Amniotic epithelial cell (primary cell): ENCODE results near the gene AP5Z1.

Experiments
- DNase-seq: peaks from one replicate; pipeline ENCODE4 v3.0.0-alpha.2; 2010; ENCODE audit warnings: low read depth

AP5Z1 gene

DNA sequence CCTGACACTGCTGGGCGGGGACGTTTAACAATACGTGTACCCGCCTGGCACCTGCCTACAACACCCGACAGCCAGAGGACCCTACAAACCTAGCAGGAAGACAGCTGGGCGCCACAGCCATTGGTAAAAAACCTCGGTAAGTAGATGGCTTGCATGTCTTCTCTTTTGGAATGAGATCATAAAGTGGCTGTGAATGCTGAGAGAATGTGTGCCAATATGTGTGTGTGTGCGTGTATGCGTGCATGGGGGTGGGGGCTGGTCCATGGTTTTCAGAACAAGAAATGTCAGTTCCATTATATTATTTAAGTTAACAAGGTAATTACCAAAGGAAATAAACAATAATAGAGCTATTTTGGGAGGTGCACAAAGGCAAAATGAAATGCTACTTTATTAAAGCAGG is 47.3 kb downstream of the AP5Z1 start:
- no peak for DNase-seq

DNA sequence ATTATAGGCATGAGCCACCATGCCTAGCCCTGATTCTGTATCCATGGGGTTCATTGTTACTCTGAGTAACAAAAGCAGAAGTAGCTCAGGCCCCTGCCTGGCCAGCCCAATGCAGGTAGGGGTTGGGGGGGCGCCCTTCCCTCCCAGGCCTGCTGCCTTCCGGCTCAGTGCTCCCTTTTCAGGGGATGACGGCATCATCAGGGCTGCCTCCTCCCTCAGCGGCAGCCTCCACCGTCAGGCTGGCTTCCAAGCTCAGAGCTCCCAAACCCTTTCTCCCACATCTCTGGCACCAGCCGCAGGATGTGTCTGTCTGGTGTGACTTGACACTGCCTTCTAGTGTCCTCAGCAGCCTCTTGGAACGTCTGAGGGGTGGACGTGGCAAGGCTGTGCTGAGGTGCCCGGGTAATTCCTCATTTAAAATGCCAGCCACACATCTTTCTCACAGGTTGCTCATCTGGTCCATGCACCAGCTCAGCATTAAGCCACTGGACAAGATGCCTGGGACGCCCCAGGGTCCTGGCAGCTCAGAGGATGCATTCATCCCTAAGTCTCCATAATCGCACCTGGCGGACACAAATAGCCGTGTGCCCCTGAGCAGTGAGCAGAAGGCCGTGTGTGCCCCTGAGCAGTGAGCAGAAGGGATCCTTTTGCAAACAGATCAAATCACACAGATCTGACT is 48.2 kb downstream of the AP5Z1 start:
- no peak for DNase-seq

DNA sequence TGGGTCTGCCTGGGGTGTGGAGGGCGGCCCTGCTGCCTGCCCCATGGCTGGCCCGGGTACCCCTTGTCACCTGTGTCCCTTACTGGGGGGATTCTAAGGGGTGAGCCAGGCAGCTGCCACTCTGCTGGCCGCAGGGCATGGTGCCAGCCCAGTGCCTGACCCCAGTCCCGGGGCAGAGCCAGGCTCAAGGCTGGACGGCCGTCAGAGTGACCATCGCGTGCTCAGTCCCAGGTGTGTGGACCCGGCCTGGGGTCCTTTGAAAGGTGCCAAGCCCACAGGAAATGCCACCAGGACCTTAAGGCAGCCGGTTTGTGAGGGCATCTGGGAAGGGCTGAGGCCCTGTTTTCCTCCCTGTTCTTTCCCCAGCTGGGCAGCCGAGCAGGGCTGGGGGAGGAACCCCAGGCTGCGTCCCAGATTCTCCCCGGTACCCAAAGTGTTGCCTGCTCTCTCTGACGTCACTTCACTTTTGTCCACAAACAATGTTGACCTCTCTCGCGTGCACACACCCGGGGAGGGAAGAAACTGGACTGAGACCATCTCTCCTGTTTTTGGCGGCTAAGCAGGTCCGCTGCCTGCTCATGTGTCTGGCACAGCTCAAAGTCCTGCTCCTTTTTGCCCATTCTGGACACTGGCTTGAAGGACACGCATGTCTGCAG is 48.8 kb downstream of the AP5Z1 start:
- no peak for DNase-seq

GRCh38 chr7:4825081-4825480 is 49.7 kb downstream of the AP5Z1 start:
- DNase-seq, result no peak

GRCh38 chr7:4828720-4829383 is 53.4 kb downstream of the AP5Z1 start:
- no peak for DNase-seq

- peak; percentile 68 for DNase-seq
Observed at GRCh38 chr7:4830176-4830575, 54.8 kb downstream of the AP5Z1 start.

- DNase-seq, result no peak
Observed at GRCh38 chr7:4831723-4832495, 56.5 kb downstream of the AP5Z1 start.

DNA sequence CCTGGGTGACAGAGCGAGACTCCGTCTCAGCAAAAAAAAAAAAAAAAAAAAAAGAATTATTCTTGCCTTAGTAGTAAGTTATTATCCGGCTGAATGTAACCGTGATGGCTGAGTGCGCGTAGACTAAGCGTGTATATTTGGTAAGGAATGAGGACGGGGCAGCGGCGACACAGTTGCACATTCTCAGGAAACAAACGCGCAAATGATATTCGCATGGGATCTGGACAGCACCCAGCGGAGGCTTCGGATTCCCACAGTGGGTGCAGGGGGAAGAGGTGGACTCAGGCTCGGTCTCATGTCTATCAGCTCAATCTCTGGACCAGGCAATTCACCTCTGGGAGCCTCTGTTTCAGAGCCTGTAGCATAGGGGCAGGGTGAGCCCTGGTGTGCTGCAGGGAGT is 57.3 kb downstream of the AP5Z1 start:
- DNase-seq, result no peak

GRCh38 chr7:4833176-4833575 is 57.8 kb downstream of the AP5Z1 start:
- no peak for DNase-seq

DNA sequence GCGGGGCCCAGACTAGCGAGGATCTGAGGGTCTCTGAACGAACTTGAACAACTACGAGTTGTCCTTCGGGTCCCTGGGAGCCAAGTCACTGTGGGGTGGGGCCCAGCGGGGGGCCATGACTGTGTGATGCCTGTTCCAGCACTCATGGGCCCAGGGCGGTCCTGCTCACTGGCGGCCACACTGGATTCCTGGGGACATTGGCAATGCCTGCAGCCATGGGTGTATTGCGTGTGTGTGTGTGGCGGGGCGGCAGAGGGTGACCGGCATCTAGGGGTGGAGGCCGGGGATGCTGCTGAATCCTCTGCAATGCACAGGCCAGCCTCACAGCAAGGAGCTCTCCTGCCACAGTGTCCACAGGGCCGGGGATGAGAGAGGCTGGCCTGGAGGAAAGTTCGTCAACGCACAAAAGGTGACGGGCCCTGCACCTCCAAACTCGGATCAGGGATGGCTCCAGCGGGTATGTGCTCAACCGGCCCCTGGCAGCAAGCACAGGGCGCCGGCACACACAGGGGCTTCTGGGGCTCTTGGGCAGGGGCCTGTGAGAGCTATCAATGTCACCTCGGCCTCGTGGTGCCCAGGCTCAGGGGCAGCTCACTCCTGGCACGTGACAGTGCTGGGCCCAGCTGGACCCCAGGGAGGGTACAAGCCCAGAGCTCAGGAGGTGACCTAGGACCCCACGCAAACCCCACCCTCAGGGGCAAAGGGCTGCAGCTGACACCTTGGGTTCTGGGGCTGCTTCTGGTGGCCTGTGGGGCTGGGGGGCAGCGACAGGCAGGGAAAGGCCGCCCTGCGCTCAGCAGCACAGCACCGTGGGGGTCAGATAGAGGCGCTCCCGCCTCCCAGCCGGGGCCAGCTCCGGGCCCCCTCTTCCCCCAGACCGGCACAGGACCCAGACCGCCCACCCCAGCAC is 58.5 kb downstream of the AP5Z1 start:
- DNase-seq, result no peak

- DNase-seq, result no peak
Observed at GRCh38 chr7:4834601-4835397, 59.4 kb downstream of the AP5Z1 start.

DNA sequence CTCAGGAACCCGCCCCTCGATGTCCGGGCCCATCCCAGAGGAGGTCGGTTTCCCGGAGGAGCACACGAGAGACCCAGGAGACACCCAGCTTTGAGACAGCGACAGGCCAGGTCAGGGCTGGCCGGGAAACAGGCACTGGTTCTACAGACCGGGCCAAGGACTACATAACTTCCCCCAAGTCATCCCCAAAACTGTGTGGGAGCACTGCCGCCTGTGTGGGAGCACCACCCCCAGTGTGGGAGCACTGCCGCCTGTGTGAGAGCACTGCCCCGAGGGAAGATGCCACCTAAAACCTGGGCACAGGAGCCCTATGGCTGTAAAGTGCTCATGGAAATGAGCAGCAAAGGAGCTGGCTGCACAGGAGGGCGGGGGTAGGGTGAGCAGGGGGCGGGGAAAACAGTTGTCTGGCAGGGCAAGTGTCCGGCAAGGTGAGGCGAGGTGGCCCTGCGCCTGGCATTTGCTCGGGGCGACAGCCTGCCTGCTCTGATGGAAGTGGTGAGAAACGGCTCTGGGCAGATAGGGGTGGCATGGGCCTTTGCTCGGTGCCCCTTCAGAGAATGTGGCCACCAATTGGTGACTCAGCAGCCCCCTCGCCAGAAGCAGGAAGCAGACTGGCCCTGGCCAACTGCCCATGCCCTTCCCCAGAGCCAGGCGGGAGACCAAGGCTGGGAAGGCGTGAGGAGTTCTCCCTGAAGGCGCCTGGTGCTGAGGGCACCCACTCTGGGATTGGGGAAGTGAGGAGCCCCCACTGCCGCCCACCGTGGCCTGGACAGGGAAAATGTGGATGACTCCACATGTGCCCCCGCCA is 60.2 kb downstream of the AP5Z1 start:
- no peak for DNase-seq

- DNase-seq, result no peak
Observed at GRCh38 chr7:4836206-4836661, 60.8 kb downstream of the AP5Z1 start.

- no peak for DNase-seq
Observed at GRCh38 chr7:4837041-4837802, 61.8 kb downstream of the AP5Z1 start.

GRCh38 chr7:4837803-4838625 is 62.6 kb downstream of the AP5Z1 start:
- no peak for DNase-seq

DNA sequence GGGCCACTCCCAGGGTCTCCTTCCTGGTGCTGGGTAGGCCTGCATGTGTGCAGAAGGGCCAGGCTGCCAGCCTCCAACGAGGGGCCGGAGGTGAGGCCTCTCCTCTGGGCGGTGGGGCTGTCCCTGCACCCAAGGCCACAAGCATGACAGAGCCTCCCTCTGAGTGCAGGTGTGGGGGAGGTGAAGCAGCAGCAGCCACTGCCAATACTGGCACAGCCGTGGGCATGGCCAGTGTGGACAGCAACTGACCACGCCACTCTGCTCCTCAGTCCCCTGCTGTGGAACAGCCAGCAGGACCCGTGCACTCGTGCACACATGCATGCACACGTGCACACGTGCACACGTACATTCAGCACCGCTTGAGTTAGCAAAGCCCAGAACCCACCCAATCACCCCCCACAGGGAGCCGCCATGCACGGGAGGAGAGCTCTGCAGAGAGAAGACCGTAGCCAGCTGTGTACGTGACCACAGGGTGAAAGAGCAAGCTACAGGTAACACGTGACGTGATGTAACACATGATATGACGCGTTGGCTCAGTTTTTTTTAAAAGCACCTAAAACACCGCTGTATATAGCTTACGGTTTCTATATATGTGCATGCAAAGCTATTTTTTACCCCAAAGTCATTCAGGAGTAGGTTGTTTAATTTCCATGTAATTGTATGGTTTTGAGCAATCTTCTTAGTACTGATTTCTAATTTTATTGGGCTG is 63.4 kb downstream of the AP5Z1 start:
- DNase-seq, result no peak

DNA sequence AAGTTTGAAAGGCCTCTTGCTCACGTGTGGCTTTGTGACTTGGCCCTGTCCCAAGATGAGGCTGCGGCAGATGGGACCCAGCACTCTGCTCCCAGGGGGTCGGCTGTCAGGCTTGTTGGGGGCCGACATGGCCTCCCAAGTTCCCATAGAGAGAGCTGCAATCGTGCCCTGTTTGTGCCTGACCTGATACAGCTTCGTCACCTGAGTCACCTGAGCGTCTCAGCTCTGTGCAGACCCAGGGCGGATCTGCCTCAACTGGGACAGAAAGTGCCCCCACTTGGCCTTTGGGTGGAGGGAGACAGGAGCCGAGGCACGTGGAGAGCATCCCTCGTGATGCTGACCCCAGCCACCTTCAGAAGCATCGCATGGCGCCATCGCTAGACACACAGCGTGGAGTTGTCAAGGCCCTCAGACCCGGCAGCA is 64.7 kb downstream of the AP5Z1 start:
- DNase-seq, result no peak
